Pancreas (tissue), 10 donors: ENCODE data around the gene OSBPL10. TPM values are rescaled to one million over a fixed set of nuclear protein-coding genes. Genes with fewer than 3 reads are reported as not detected.

Experiments used
- ATAC-seq, 4 donors: fragments of 200-7000 bp; cut with Tn5 transposase; one replicate each; pipeline versions ENCODE4 v1.8.0 to v1.9.1; 2020; ENCODE audit warnings: mild to moderate bottlenecking in 4 of 4, moderate library complexity in 4 of 4
- DNase-seq, 6 donors: peaks; one replicate each; pipeline ENCODE4 v3.0.0-alpha.2; 2020
- FAIRE-seq: peaks from 2 replicates; lab custom pipeline; 2012; peaks lifted over from hg19 to GRCh38; lab: Jason Lieb, UNC
- H3K27ac ChIP-seq, 4 donors: fragments of 200-600 bp; sonication (generic); 1 replicate in 3 of 4; 2 replicates in 1 of 4; pipeline versions ENCODE4 v1.5.0 to v1.8.0; 2020
- H3K27me3 ChIP-seq, 4 donors: fragments of 200-600 bp; one replicate each; pipeline ENCODE4 v1.8.0; 2021
- H3K36me3 ChIP-seq, 3 donors: fragments of 200-600 bp; sonication (generic) in 1 of 3; one replicate each; pipeline versions ENCODE4 v1.5.0 to v1.8.0; 2020 to 2021
- H3K4me1 ChIP-seq, 3 donors: fragments of 200-600 bp; one replicate each; pipeline ENCODE4 v1.8.0; 2021
- H3K4me3 ChIP-seq, 4 donors: fragments of 200-600 bp; sonication (generic) in 2 of 4; one replicate each; pipeline versions ENCODE4 v1.5.0 to v1.8.0; 2020 to 2021
- H3K9me3 ChIP-seq, 4 donors: fragments of 200-600 bp; one replicate each; pipeline ENCODE4 v1.8.0; 2021
- CTCF ChIP-seq, 4 donors: fragments of 200-600 bp; sonication (generic) in 3 of 4; IDR thresholded peaks; one replicate each; pipeline versions ENCODE4 v1.5.0 to v1.8.0; 2021; ENCODE audit warnings: antibody characterized with exemption in 4 of 4
- WGBS, 2 donors: extraction: QIAGEN DNeasy Blood & Tissue Kit; methylation state at CpG; one replicate each; pipeline ENCODE4 v1.1.7; 2013; 5-methylcytosine and 5-hydroxymethylcytosine counted together
- intact Hi-C, 3 donors: fragments of 100-400 bp; cut with DNase I; formaldehyde crosslinking; loops; one replicate each; pipeline versions ENCODE4 v1.11.1 to v1.14.2; 2022
- polyA plus RNA-seq, 2 donors: library from polyadenylated mRNA; stranded (reverse); fragments of 200-250 nt; gene quantifications; one replicate each; pipeline ENCODE4 v1.2.3, GENCODE V29; 2013
- total RNA-seq, 6 donors: library from RNA; stranded (reverse); fragmentation: NEBNext Ultra II Directional in 4 of 6; extraction: Animal tissue kit (Norgen Biotek cat#: 25700) in 4 of 6; gene quantifications; one replicate each; pipeline versions ENCODE4 v1.2.1 to v1.2.4, GENCODE V29; 2021 to 2023
- donor health status: healthy with polysubstance abuse.
- donor health status: DM: no; HTN: no; CAD: no; lungs with moderate emphysema.
- donor health status: DM: no; HTN: no; CAD: no.
- donor health status: control.
- donor health status: control.
- donor health status: Bipolar disorder and iron deficiency.
- donor health status: DM: yes; HTN: yes; CAD: no.
- donor health status: DM: no; HTN: no; CAD: no.
- donor health status: DM: no; HTN: no; CAD: no.
- donor health status: DM: yes; HTN: yes; CAD: no.

The OSBPL10 gene
- total and polyA plus RNA-seq, 8 donors: 0.57 to 4.0 (median 2.2) TPM

GRCh38 chr3:31766669-31767068, 214.4 kb downstream of the OSBPL10 start:
- Histone ChIP-seq H3K27ac (no peak overlapping the region), H3K4me3 (no peak overlapping the region), H3K4me1 (no peaks in the 10 kb centered on the region), H3K36me3 (no peaks in the 10 kb centered on the region), H3K9me3 (no peaks in the 10 kb centered on the region), H3K27me3 (no peaks in the 10 kb centered on the region)
- intact Hi-C loops: no loop called here
- no peak for DNase-seq
- no peak for TF ChIP-seq CTCF (IDR thresholded peaks at IDR 0.05)
- ATAC-seq: peak in 1 of 4 donors; percentile 37
- FAIRE-seq: no peak

- no peaks in the 10 kb centered on the region for H3K9me3 ChIP-seq
- ATAC-seq (no peak), FAIRE-seq (no peak), DNase-seq (no peak)
- H3K27ac ChIP-seq: no peak overlapping the region
- intact Hi-C loops: no loop called here
- no peaks in the 10 kb centered on the region for H3K27me3 ChIP-seq
- H3K4me3 ChIP-seq: no peak overlapping the region
- 62 to 88% methylated on average over 3 to 4 of the region's 4 CpGs for WGBS, 2 donors
- no peaks in the 10 kb centered on the region for H3K36me3 ChIP-seq
- no peaks in the 10 kb centered on the region for H3K4me1 ChIP-seq
- TF ChIP-seq CTCF (IDR thresholded peaks at IDR 0.05): no peak
These were observed 215.2 kb downstream of the OSBPL10 start for GRCh38 chr3:31765871-31766270.

GRCh38 chr3:31763731-31764130, 217.3 kb downstream of the OSBPL10 start:
- Histone ChIP-seq H3K27me3 (no peaks in the 10 kb centered on the region), H3K36me3 (no peaks in the 10 kb centered on the region), H3K9me3 (no peaks in the 10 kb centered on the region), H3K4me1 (no peaks in the 10 kb centered on the region), H3K27ac (no peak overlapping the region), H3K4me3 (no peak overlapping the region)
- intact Hi-C loops: no loop called here
- DNase-seq: no peak
- ATAC-seq: no peak
- no peak for FAIRE-seq
- WGBS, 2 donors: 65 to 81% methylated on average over 3 of the region's 3 CpGs
- no peak for TF ChIP-seq CTCF (IDR thresholded peaks at IDR 0.05)

GRCh38 chr3:31762888-31763351, 218.1 kb downstream of the OSBPL10 start:
- TF ChIP-seq CTCF (IDR thresholded peaks at IDR 0.05): no peak
- 85 to 86% methylated on average over 5 of the region's 5 CpGs for WGBS, 2 donors
- intact Hi-C loops: no loop called here

GRCh38 chr3:31762097-31762764, 218.8 kb downstream of the OSBPL10 start:
- ATAC-seq (no peak), FAIRE-seq (no peak), DNase-seq (no peak)
- H3K36me3 ChIP-seq: no peaks in the 10 kb centered on the region
- intact Hi-C loops: no loop called here
- H3K9me3 ChIP-seq: no peaks in the 10 kb centered on the region
- H3K4me3 ChIP-seq: no peak overlapping the region
- TF ChIP-seq CTCF (IDR thresholded peaks at IDR 0.05): no peak
- WGBS, 2 donors: 80% methylated on average over 5 of the region's 5 CpGs
- H3K4me1 ChIP-seq: no peaks in the 10 kb centered on the region
- H3K27ac ChIP-seq: no peak overlapping the region
- no peaks in the 10 kb centered on the region for H3K27me3 ChIP-seq

More at GRCh38 chr3:31762888-31763351, 218.1 kb downstream of the OSBPL10 start:
- Histone ChIP-seq H3K9me3 (no peaks in the 10 kb centered on the region), H3K27ac (no peak overlapping the region), H3K27me3 (no peaks in the 10 kb centered on the region), H3K4me1 (no peaks in the 10 kb centered on the region), H3K36me3 (no peaks in the 10 kb centered on the region), H3K4me3 (no peak overlapping the region)
- ATAC-seq: no peak
- no peak for FAIRE-seq
- DNase-seq: no peak
